HCT116 (cell line): Measurements from ENCODE around the gene AFDN. TPM values are rescaled to one million over a fixed set of nuclear protein-coding genes. Genes with fewer than 3 reads are reported as not detected.

Experiments used
- ATAC-seq: fragments of 200-7000 bp; cut with Tn5 transposase; 2 replicates; pipeline ENCODE4 v1.9.1; 2020; ENCODE audit warnings: mild to moderate bottlenecking, moderate library complexity
- BruUV-seq: library from RNA; stranded (reverse); fragments of 400-500 nt; replicated peaks from 2 replicates; lab custom pipeline; 2021; lab: Mats Ljungman, UMichigan
- CTCF ChIA-PET: fragments of 300-600 bp; sonication (Branson Sonifier 250); formaldehyde crosslinking; loops from one replicate; lab custom pipeline; 2021; ENCODE audit warnings: antibody characterized with exemption; lab: Charles Lee
- POLR2A ChIA-PET: fragments of 300-600, 350-600 bp; sonication (Branson Sonifier 250); formaldehyde crosslinking; loops from one replicate; lab custom pipeline; 2021; ENCODE audit warnings: antibody characterized with exemption; lab: Charles Lee
- RAD21 ChIA-PET, 2 experiments: fragments of 300-600 bp; sonication (Branson Sonifier 250); formaldehyde crosslinking; loops; one replicate each; lab custom pipeline; 2023; ENCODE audit warnings: low total read pairs in 2 of 2; ENCODE audit not compliant: uncharacterized antibody in 2 of 2, unreplicated experiment in 2 of 2, low non-redundant PET in 1 of 2; lab: Charles Lee
- DNase-seq: peaks from one replicate; pipeline ENCODE4 v3.0.0-alpha.2; 2010; ENCODE audit warnings: low read depth, low spot score
- H2AFZ ChIP-seq: fragments of 200-600 bp; shearing (Covaris generic), sonication (generic); 2 replicates; pipeline ENCODE4 v1.6.1; 2017; ENCODE audit warnings: low read depth, mixed run types, mixed read lengths, antibody characterized with exemption, low read length; ENCODE audit not compliant: poor library complexity, severe bottlenecking
- H3K27ac ChIP-seq: 2 replicates; pipeline ENCODE4 v1.5.1; 2012; ENCODE audit warnings: low read depth, low read length
- H3K27me3 ChIP-seq: fragments of 200-600 bp; sonication (generic); 2 replicates; pipeline ENCODE4 v1.6.1; 2016; ENCODE audit warnings: mixed run types, low read length, mixed read lengths; ENCODE audit not compliant: insufficient read depth
- H3K36me3 ChIP-seq, 2 experiments: fragments of 200-500 bp in 1 of 2; fragments of 200-600 bp in 1 of 2; sonication (Bioruptor generic) in 1 of 2; sonication (generic) in 1 of 2; 2 replicates each; pipeline versions ENCODE4 v1.5.1 to v1.6.1; 2014 to 2016; ENCODE audit warnings: low read length in 2 of 2, inconsistent platforms in 1 of 2, mixed read lengths in 1 of 2, mixed run types in 1 of 2; ENCODE audit not compliant: insufficient read depth in 2 of 2, control insufficient read depth in 1 of 2
- H3K4me1 ChIP-seq, 2 experiments: fragments of 200-600 bp in 1 of 2; sonication (generic) in 1 of 2; 2 replicates each; pipeline versions ENCODE4 v1.5.1 to v1.6.1; 2012 to 2017; ENCODE audit warnings: low read length in 2 of 2, inconsistent platforms in 1 of 2, mild to moderate bottlenecking in 1 of 2, mixed read lengths in 1 of 2, mixed run types in 1 of 2, moderate library complexity in 1 of 2; ENCODE audit not compliant: insufficient read depth in 2 of 2, control insufficient read depth in 1 of 2
- H3K4me2 ChIP-seq: fragments of 200-600 bp; sonication (generic); 2 replicates; pipeline ENCODE4 v1.6.1; 2017; ENCODE audit warnings: mixed run types, low read length, mixed read lengths
- H3K4me3 ChIP-seq, 2 experiments: fragments of 200-600 bp in 1 of 2; sonication (generic) in 1 of 2; replicated peaks in 1 of 2; 2 replicates each; pipeline ENCODE4 v1.5.1; 2011 to 2016; ENCODE audit warnings: low read length in 2 of 2, control low read depth in 1 of 2, low read depth in 1 of 2, mild to moderate bottlenecking in 1 of 2, mixed read lengths in 1 of 2, mixed run types in 1 of 2
- H3K79me2 ChIP-seq: fragments of 200-600 bp; sonication (generic); 2 replicates; pipeline ENCODE4 v1.6.1; 2017; ENCODE audit warnings: mild to moderate bottlenecking, mixed run types, low read length, moderate library complexity, mixed read lengths; ENCODE audit not compliant: insufficient read depth
- H3K9ac ChIP-seq: fragments of 200-600 bp; sonication (generic); 2 replicates; pipeline ENCODE4 v1.6.1; 2016; ENCODE audit warnings: low read length, mixed read lengths
- H3K9me2 ChIP-seq: fragments of 200-600 bp; sonication (generic), shearing (Covaris generic); 2 replicates; pipeline ENCODE4 v1.6.1; 2017; ENCODE audit warnings: mixed run types, mild to moderate bottlenecking, moderate library complexity; ENCODE audit not compliant: insufficient read depth
- H3K9me3 ChIP-seq, 2 experiments: fragments of 200-500 bp in 1 of 2; fragments of 200-600 bp in 1 of 2; sonication (Bioruptor generic) in 1 of 2; sonication (generic) in 1 of 2; 2 replicates each; pipeline ENCODE4 v1.6.1; 2014 to 2017; ENCODE audit warnings: low read length in 2 of 2, mixed read lengths in 2 of 2, inconsistent platforms in 1 of 2, low read depth in 1 of 2, mild to moderate bottlenecking in 1 of 2, mixed run types in 1 of 2, moderate library complexity in 1 of 2; ENCODE audit not compliant: control insufficient read depth in 1 of 2, insufficient read depth in 1 of 2
- H4K20me1 ChIP-seq: fragments of 200-600 bp; sonication (generic), shearing (Covaris generic); 2 replicates; pipeline ENCODE4 v1.6.1; 2017; ENCODE audit warnings: mixed run types, mild to moderate bottlenecking, moderate library complexity; ENCODE audit not compliant: insufficient read depth
- CTCF ChIP-seq, 3 experiments: fragments of 200-600 bp in 1 of 3; sonication (generic) in 1 of 3; IDR thresholded peaks in 2 of 3; conservative IDR thresholded peaks in 1 of 3; 2 replicates each; pipeline ENCODE4 v1.5.1; 2012 to 2017; ENCODE audit warnings: low read depth in 2 of 3, low read length in 2 of 3, antibody characterized with exemption in 1 of 3, borderline replicate concordance in 1 of 3, control low read depth in 1 of 3, mild to moderate bottlenecking in 1 of 3, mixed read lengths in 1 of 3, mixed run types in 1 of 3, moderate library complexity in 1 of 3; ENCODE audit not compliant: insufficient read depth in 1 of 3
- EGR1 ChIP-seq: IDR thresholded peaks from 2 replicates; pipeline ENCODE4 v1.6.1; 2012; ENCODE audit warnings: low read depth
- EZH2 ChIP-seq: fragments of 200-600 bp; sonication (generic); IDR thresholded peaks from 2 replicates; pipeline ENCODE4 v1.6.1; 2017; ENCODE audit warnings: antibody characterized with exemption, mixed run types
- FOSL1 ChIP-seq: IDR thresholded peaks from 2 replicates; pipeline ENCODE4 v1.6.1; 2012; ENCODE audit warnings: low read depth
- MAX ChIP-seq: IDR thresholded peaks from 2 replicates; pipeline ENCODE4 v1.6.1; 2012
- POLR2AphosphoS5 ChIP-seq: IDR thresholded peaks from 2 replicates; pipeline ENCODE4 v1.6.1; 2011; ENCODE audit warnings: mild to moderate bottlenecking, low read depth, low read length, moderate library complexity
- RAD21 ChIP-seq: IDR thresholded peaks from 2 replicates; pipeline ENCODE4 v1.6.1; 2012; ENCODE audit warnings: low read depth, mild to moderate bottlenecking
- REST ChIP-seq: IDR thresholded peaks from 2 replicates; pipeline ENCODE4 v1.6.1; 2012; ENCODE audit warnings: low read depth
- SRF ChIP-seq: IDR thresholded peaks from 2 replicates; pipeline ENCODE4 v1.6.1; 2012; ENCODE audit warnings: low read depth
- YY1 ChIP-seq: IDR thresholded peaks from 2 replicates; pipeline ENCODE4 v1.6.1; 2011; ENCODE audit warnings: low read length, low read depth, moderate library complexity, mild to moderate bottlenecking; ENCODE audit not compliant: insufficient replicate concordance; ENCODE audit errors: extremely low read depth
- intact Hi-C: fragments of 100-400 bp; cut with micrococcal nuclease; formaldehyde crosslinking; loops from 2 replicates; pipeline ENCODE4 v1.10.0; 2022
- total RNA-seq: library from RNA; stranded (reverse); gene quantifications from one replicate; pipeline ENCODE4 v1.2.1, GENCODE V29; 2021; ENCODE audit not compliant: unreplicated experiment

AFDN gene
- total RNA-seq, 1 experiment from 2014 or later: 59.4 TPM

DNA sequence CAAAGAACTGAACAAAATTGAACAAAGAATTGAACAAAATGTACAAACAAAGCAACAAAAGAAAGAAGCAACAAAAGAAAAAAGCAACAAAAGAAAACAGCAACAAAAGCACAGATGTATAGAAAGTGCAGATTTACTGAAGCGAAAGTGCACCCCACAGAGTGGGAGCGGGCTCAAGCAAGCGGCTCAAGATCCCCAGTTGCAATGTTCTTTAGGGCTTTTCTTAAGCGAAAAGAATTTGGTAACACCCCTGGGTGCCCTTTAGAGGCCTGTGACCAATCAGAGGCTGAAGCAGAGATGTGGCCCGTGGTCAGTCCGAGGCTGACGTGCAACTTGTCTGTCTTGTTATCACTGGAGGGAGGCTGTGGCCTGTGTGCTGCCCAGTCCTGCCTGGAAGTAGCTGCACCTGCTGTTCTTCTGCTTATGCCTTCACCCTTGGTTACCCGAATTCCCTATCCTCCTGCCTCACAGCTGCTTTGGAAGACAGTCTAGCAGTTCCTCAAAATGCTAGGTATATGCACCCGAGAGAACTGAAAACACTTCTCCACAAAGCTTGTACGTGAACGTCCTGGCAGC lies 157.5 kb downstream of the AFDN start:
- Histone ChIP-seq H3K4me1 (no peaks in the 10 kb centered on the region), H3K9ac (no peak overlapping the region), H3K36me3 (no peaks in the 10 kb centered on the region), H3K9me3 (no peaks in the 10 kb centered on the region), H4K20me1 (no peaks in the 10 kb centered on the region), H3K4me3 (no peak overlapping the region), H2AFZ (no peak overlapping the region), H3K27me3 (no peaks in the 10 kb centered on the region), H3K79me2 (no peaks in the 10 kb centered on the region), H3K9me2 (no peaks in the 10 kb centered on the region), H3K4me2 (no peak overlapping the region), H3K27ac (no peak overlapping the region)
- CTCF ChIA-PET: interaction anchor here (1.1 kb wide), 1 partner anchor 134 kb away, joined by 3 read pairs; no protein-coding TSS in a partner anchor
- no peak for ATAC-seq
- intact Hi-C loops: no loop called here
- POLR2A ChIA-PET: no interaction called here
- RAD21 ChIA-PET: no interaction called here
- no peak for DNase-seq
- no TSS peak for BruUV-seq
- TF ChIP-seq MAX (no peak), EGR1 (no peak), SRF (no peak), REST (no peak), POLR2AphosphoS5 (no peak), FOSL1 (no peak), EZH2 (no peak), YY1 (no peak), RAD21 (no peak), CTCF (IDR thresholded peaks at IDR 0.05 in 2 of 3, conservative IDR thresholded peaks at IDR 0.05 in 1 of 3; ENCODE audit: borderline replicate concordance in 1 of 3, insufficient read depth in 1 of 3, low read depth in 2 of 3, low read length in 2 of 3) (no peak)
